H1 (cell line): Measurements from ENCODE around the gene NASP. TPM values are rescaled to one million over a fixed set of nuclear protein-coding genes. Genes with fewer than 3 reads are reported as not detected.

Source experiments
- CTCF ChIA-PET: fragments of 300-600 bp; sonication (Branson Sonifier 250); formaldehyde crosslinking; loops from one replicate; lab custom pipeline; 2021; ENCODE audit not compliant: partially characterized antibody; lab: Charles Lee
- POLR2A ChIA-PET: fragments of 300-600 bp; sonication (Branson Sonifier 250); formaldehyde crosslinking; loops from one replicate; lab custom pipeline; 2021; ENCODE audit warnings: inconsistent platforms; ENCODE audit not compliant: partially characterized antibody; lab: Charles Lee
- DNase-seq, 2 experiments: peaks; one replicate each; pipeline versions ENCODE4 v3.0.0 to v3.0.0-alpha.2; 2010 to 2022; ENCODE audit warnings: low spot score in 2 of 2, low read depth in 1 of 2, mixed read lengths in 1 of 2
- FAIRE-seq: peaks from 2 replicates; lab custom pipeline; 2011; peaks lifted over from hg19 to GRCh38; lab: Jason Lieb, UNC
- H2AFZ ChIP-seq: 2 replicates; pipeline ENCODE4 v1.8.1; 2012; ENCODE audit warnings: low read length, inconsistent platforms
- H2AK5ac ChIP-seq: 2 replicates; pipeline ENCODE4 v1.6.1; 2013; ENCODE audit warnings: low read depth, low read length
- H2BK120ac ChIP-seq: replicated peaks from 2 replicates; pipeline ENCODE3; 2013; ENCODE audit warnings: low read depth, low read length, inconsistent platforms
- H2BK12ac ChIP-seq: 2 replicates; pipeline ENCODE4 v1.6.1; 2013; ENCODE audit warnings: low read depth, low read length
- H2BK15ac ChIP-seq: 2 replicates; pipeline ENCODE4 v1.6.1; 2013; ENCODE audit warnings: low read length
- H2BK20ac ChIP-seq: 2 replicates; pipeline ENCODE4 v1.6.1; 2013; ENCODE audit warnings: low read length
- H2BK5ac ChIP-seq: 2 replicates; pipeline ENCODE4 v1.6.1; 2013; ENCODE audit warnings: low read depth, low read length
- H3K14ac ChIP-seq: 2 replicates; pipeline ENCODE4 v1.6.1; 2013; ENCODE audit warnings: inconsistent platforms; ENCODE audit not compliant: insufficient read length
- H3K18ac ChIP-seq: 2 replicates; pipeline ENCODE4 v1.6.1; 2013; ENCODE audit warnings: low read length; ENCODE audit errors: extremely low read depth
- H3K23ac ChIP-seq: 2 replicates; pipeline ENCODE4 v1.6.1; 2013; ENCODE audit warnings: inconsistent platforms; ENCODE audit not compliant: insufficient read length
- H3K23me2 ChIP-seq: 2 replicates; pipeline ENCODE4 v1.6.1; 2013; ENCODE audit warnings: low read depth, low read length
- H3K27ac ChIP-seq: 2 replicates; pipeline ENCODE4 v1.6.1; 2011; ENCODE audit warnings: low read depth, low read length, inconsistent platforms
- H3K27me3 ChIP-seq, 4 experiments: replicated peaks in 1 of 4; 1 replicate in 1 of 4; 2 replicates in 3 of 4; pipeline versions ENCODE4 v1.6.1 to v1.8.1; 2011 to 2013; ENCODE audit warnings: low read length in 3 of 4, mild to moderate bottlenecking in 3 of 4, inconsistent platforms in 2 of 4, mixed read lengths in 2 of 4, moderate library complexity in 1 of 4; ENCODE audit not compliant: control insufficient read depth in 3 of 4, insufficient read depth in 3 of 4; ENCODE audit errors: extremely low read depth in 1 of 4
- H3K36me3 ChIP-seq, 4 experiments: 2 replicates each; pipeline versions ENCODE4 v1.6.1 to v1.8.1; 2011 to 2013; ENCODE audit warnings: mild to moderate bottlenecking in 4 of 4, low read length in 3 of 4, moderate library complexity in 2 of 4, control low read depth in 1 of 4, inconsistent platforms in 1 of 4; ENCODE audit not compliant: insufficient read depth in 4 of 4, control insufficient read depth in 2 of 4
- H3K4ac ChIP-seq: replicated peaks from 2 replicates; pipeline ENCODE3; 2013; ENCODE audit warnings: low read length, low read depth, mixed read lengths, inconsistent platforms; ENCODE audit not compliant: insufficient read length
- H3K4me1 ChIP-seq, 4 experiments: replicated peaks in 1 of 4; 1 replicate in 1 of 4; 2 replicates in 3 of 4; pipeline versions ENCODE4 v1.6.1 to v1.8.1; 2011 to 2013; ENCODE audit warnings: low read length in 3 of 4, inconsistent platforms in 2 of 4, mixed read lengths in 1 of 4; ENCODE audit not compliant: insufficient read depth in 4 of 4, control insufficient read depth in 3 of 4
- H3K4me2 ChIP-seq, 2 experiments: 2 replicates each; pipeline versions ENCODE4 v1.6.1 to v1.8.1; 2011 to 2013; ENCODE audit warnings: low read depth in 2 of 2, low read length in 2 of 2, control low read depth in 1 of 2, inconsistent platforms in 1 of 2, mild to moderate bottlenecking in 1 of 2; ENCODE audit not compliant: insufficient read depth in 1 of 2
- H3K4me3 ChIP-seq, 4 experiments: fragments of 200-600, 300-600 bp in 1 of 4; sonication (generic), shearing (Covaris generic), sonication (Bioruptor Twin) in 1 of 4; 2 replicates each; pipeline versions ENCODE4 v1.5.1 to v1.8.1; 2011 to 2016; ENCODE audit warnings: low read length in 4 of 4, low read depth in 3 of 4, control low read depth in 2 of 4, inconsistent platforms in 2 of 4, mild to moderate bottlenecking in 2 of 4, mixed read lengths in 1 of 4, moderate library complexity in 1 of 4; ENCODE audit not compliant: insufficient read depth in 2 of 4; ENCODE audit errors: extremely low read depth in 1 of 4
- H3K56ac ChIP-seq: replicated peaks from 2 replicates; pipeline ENCODE3; 2013; ENCODE audit warnings: low read depth, mild to moderate bottlenecking, mixed read lengths, low read length, inconsistent platforms; ENCODE audit not compliant: insufficient read length
- H3K79me1 ChIP-seq: 2 replicates; pipeline ENCODE4 v1.6.1; 2013; ENCODE audit warnings: low read depth, low read length, control low read depth
- H3K79me2 ChIP-seq, 2 experiments: 2 replicates each; pipeline versions ENCODE4 v1.6.1 to v1.8.1; 2012 to 2013; ENCODE audit warnings: low read length in 2 of 2, mild to moderate bottlenecking in 2 of 2, inconsistent platforms in 1 of 2; ENCODE audit not compliant: insufficient read depth in 2 of 2, control insufficient read depth in 1 of 2
- H3K9ac ChIP-seq, 4 experiments: replicated peaks in 1 of 4; 1 replicate in 1 of 4; 2 replicates in 3 of 4; pipeline versions ENCODE4 v1.6.1 to v1.8.1; 2011 to 2013; ENCODE audit warnings: low read depth in 3 of 4, low read length in 3 of 4, control low read depth in 2 of 4, mild to moderate bottlenecking in 2 of 4, moderate library complexity in 2 of 4, inconsistent platforms in 1 of 4; ENCODE audit errors: extremely low read depth in 1 of 4
- H3K9me3 ChIP-seq, 2 experiments: 2 replicates each; pipeline versions ENCODE4 v1.6.1 to v1.8.1; 2012 to 2013; ENCODE audit warnings: mild to moderate bottlenecking in 2 of 2, moderate library complexity in 2 of 2, control low read depth in 1 of 2, inconsistent platforms in 1 of 2, low read depth in 1 of 2, low read length in 1 of 2, mixed read lengths in 1 of 2; ENCODE audit not compliant: insufficient read depth in 2 of 2
- H4K20me1 ChIP-seq, 2 experiments: replicated peaks in 1 of 2; 2 replicates each; pipeline versions ENCODE3 to v1.8.1; 2011 to 2013; ENCODE audit warnings: inconsistent platforms in 2 of 2, low read length in 2 of 2, mild to moderate bottlenecking in 1 of 2; ENCODE audit not compliant: insufficient read depth in 2 of 2, control insufficient read depth in 1 of 2
- H4K5ac ChIP-seq: 2 replicates; pipeline ENCODE4 v1.6.1; 2013; ENCODE audit warnings: low read length, low read depth, mixed read lengths, inconsistent platforms; ENCODE audit not compliant: insufficient read length
- H4K8ac ChIP-seq: 2 replicates; pipeline ENCODE4 v1.8.0; 2013; ENCODE audit warnings: mild to moderate bottlenecking, moderate library complexity, low read length, inconsistent platforms; ENCODE audit not compliant: insufficient read depth; ENCODE audit errors: extremely low read depth
- H4K91ac ChIP-seq: replicated peaks from 2 replicates; pipeline ENCODE3; 2013; ENCODE audit warnings: low read length, mixed read lengths, inconsistent platforms; ENCODE audit not compliant: insufficient read length
- POLR2AphosphoS5 ChIP-seq: IDR thresholded peaks from 2 replicates; pipeline ENCODE4 v1.6.1; 2011; ENCODE audit warnings: low read depth, low read length
- SAP30 ChIP-seq: fragments of 300-600 bp; sonication (generic); IDR thresholded peaks from 2 replicates; pipeline ENCODE4 v1.7.1; 2012; ENCODE audit warnings: low read length, moderate library complexity, mild to moderate bottlenecking, inconsistent platforms; ENCODE audit not compliant: insufficient read depth, insufficient replicate concordance
- WGBS, 2 experiments: shearing (Covaris generic) in 1 of 2; methylation state at CpG; one replicate each; pipeline versions ENCODE4 v1.1.6 to v1.1.7; 2013 to 2015; ENCODE audit warnings: low lambda C conversion rate in 2 of 2, mixed read lengths in 2 of 2, inconsistent platforms in 1 of 2, low coverage in 1 of 2, missing lambda C conversion rate in 1 of 2; ENCODE audit not compliant: insufficient replicate concordance in 2 of 2, insufficient coverage in 1 of 2, insufficient read length in 1 of 2; ENCODE audit errors: extremely low coverage in 1 of 2, missing lambda C conversion rate in 1 of 2; 5-methylcytosine and 5-hydroxymethylcytosine counted together
- polyA plus RNA-seq, 7 experiments: library from polyadenylated mRNA; depleted of rRNA in 3 of 7; stranded (reverse) in 5 of 7; unstranded in 2 of 7; fragments of >200 nt in 5 of 7; fragments of 200-250 nt in 2 of 7; gene quantifications; 1 replicate in 5 of 7; 2 replicates in 1 of 7; 4 replicates in 1 of 7; pipeline versions ENCODE4 v1.2.1 to v1.2.3, GENCODE V29; 2011 to 2013; ENCODE audit warnings: missing spikeins in 2 of 7, mixed read lengths in 2 of 7
- total RNA-seq: library from RNA; stranded (reverse); fragmentation: NEBNext Ultra II Directional; extraction: Animal tissue kit (Norgen Biotek cat#: 25700); gene quantifications from 2 replicates; pipeline ENCODE4 v1.2.1, GENCODE V29; 2021

The NASP gene
- total and polyA plus RNA-seq, 2 of the 8 experiments (the other 6 are each of a cell fraction or from before 2014, with no cell fraction given): 263 to 647 TPM

DNA sequence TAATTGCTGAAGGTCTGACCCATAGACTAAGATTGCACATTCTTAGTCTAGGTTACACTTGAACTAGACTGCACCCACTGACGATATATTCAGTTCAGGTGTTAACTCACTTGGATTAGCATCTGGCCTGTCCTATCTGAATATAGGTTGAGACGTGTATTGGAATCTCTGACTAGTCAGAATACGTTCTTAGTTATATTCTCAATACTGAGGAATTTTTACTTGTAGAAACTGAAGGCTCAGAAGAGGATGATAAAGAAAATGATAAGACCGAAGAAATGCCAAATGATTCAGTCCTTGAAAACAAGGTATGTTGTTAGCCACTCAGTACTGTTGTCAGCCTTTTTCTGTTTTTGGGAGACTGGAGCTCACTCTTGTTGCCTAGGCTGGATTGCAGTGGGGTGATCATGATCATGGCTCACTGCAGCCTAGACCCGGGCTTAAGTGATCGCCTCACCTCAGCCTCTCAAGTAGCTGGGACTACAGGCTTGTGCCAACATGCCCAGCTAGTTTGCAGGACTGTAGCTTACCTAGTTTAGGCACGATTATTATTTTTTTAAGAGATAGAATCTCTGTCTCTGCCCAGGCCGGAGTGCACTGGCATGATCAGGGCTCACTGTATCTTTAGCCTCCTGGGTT is 29.2 kb downstream of the NASP start:
- H3K4me3 ChIP-seq: no peak overlapping the region
- no peaks in the 10 kb centered on the region for H3K9me3 ChIP-seq
- H2AK5ac ChIP-seq: no peak overlapping the region
- H2BK12ac ChIP-seq: no peak overlapping the region
- TF ChIP-seq SAP30: no peak
- peak; percentile 38 for TF ChIP-seq POLR2AphosphoS5
- H3K14ac ChIP-seq: no peak overlapping the region
- no peak overlapping the region for H4K5ac ChIP-seq
- DNase-seq: no peak
- H3K79me2 ChIP-seq: peaks cover 0 to 35% of the 10 kb centered on the region in 2 experiments; a peak in 3 of 4 replicates
- no peaks in the 10 kb centered on the region for H3K4me1 ChIP-seq
- no peak overlapping the region for H3K23ac ChIP-seq
- H2AFZ ChIP-seq: no peak overlapping the region
- ChIA-PET CTCF (interaction anchor here (1.0 to 1.9 kb wide), 3 partner anchors 10 to 95 kb away, joined by 3 to 7 read pairs (median 3); partner anchors contain the start of gene CCDC17), POLR2A (interaction anchor here (0.8 to 5.8 kb wide), 10 partner anchors 9 to 93 kb away, joined by 3 to 42 read pairs (median 4); partner anchors contain the start of genes AKR1A1, CCDC17 and NASP)
- no peaks in the 10 kb centered on the region for H3K27me3 ChIP-seq
- H4K20me1 ChIP-seq: peaks cover 10 to 31% of the 10 kb centered on the region in 2 experiments
- H2BK15ac ChIP-seq: no peak overlapping the region
- no peak overlapping the region for H2BK5ac ChIP-seq
- WGBS, 2 experiments: 85% methylated on average over 8 of the region's 8 CpGs; no CpG with 5 or more reads in 1 of the 2 experiments
- no peaks in the 10 kb centered on the region for H3K79me1 ChIP-seq
- H4K91ac ChIP-seq: no peak overlapping the region
- H2BK120ac ChIP-seq: no peak overlapping the region
- no peak overlapping the region for H3K9ac ChIP-seq
- no peak overlapping the region for H3K4ac ChIP-seq
- no peak for FAIRE-seq
- H4K8ac ChIP-seq: no peak overlapping the region
- no peak overlapping the region for H3K56ac ChIP-seq
- no peak overlapping the region for H3K27ac ChIP-seq
- H3K23me2 ChIP-seq: no peaks in the 10 kb centered on the region
- H3K18ac ChIP-seq: no peak overlapping the region
- no peak overlapping the region for H3K4me2 ChIP-seq
- H2BK20ac ChIP-seq: no peak overlapping the region
- H3K36me3 ChIP-seq: peaks cover 39 to 89% (median 79%) of the 10 kb centered on the region in 4 experiments
